ENCODE results near the gene ARL4C.

DNA sequence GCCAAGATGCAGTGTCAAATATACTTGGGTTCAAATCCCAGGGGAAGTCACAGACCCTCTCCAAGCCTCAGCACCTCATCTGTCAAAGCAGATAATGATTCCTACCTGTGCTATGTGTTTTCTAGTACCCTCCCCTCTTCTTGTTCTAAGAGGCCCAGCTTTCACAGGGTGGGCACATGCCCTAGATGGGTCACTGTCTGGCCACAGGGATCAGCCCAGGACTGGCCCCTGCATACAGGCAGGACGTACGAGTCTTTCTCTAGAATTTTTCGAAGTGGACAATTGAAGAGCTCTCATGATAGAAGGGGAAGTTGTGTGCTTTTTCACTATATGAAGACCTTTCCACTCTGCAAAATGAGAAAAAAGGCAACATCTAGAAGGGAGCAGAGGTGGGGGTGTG lies 22.2 kb downstream of the ARL4C start:
- no peak for TF ChIP-seq POLR2AphosphoS5 (IDR thresholded peaks at IDR 0.05; ENCODE audit: borderline replicate concordance, low read depth, low read length)
- TF ChIP-seq EZH2 (IDR thresholded peaks at IDR 0.05), result no peak
- TF ChIP-seq FOXP2 (optimal IDR thresholded peaks at IDR 0.05; ENCODE audit: control extremely low read depth, extremely low read length, insufficient read depth), result no peak
